Measurements from ENCODE around the gene SETMAR.

GRCh38 chr3:4336850-4337546 lies 33.8 kb downstream of the SETMAR start:
- TF ChIP-seq CTCF (conservative IDR thresholded peaks at IDR 0.05 in 1 of 2, IDR thresholded peaks at IDR 0.05 in 1 of 2; ENCODE audit: low read depth in 1 of 2, low read length in 2 of 2) (no peak), EZH2 (IDR thresholded peaks at IDR 0.05; ENCODE audit: low read length, missing control alignments) (no peak)

All from fibroblast of lung (primary cell).